Activated naive CD8-positive, alpha-beta T cell (primary cell): ENCODE measurements around the gene ENOX1.

Experiments
- H3K27ac Mint-ChIP-seq: one replicate; pipeline ENCODE4 v1.8.0; 2021; ENCODE audit warnings: mixed read lengths
- H3K27me3 Mint-ChIP-seq: one replicate; pipeline ENCODE4 v1.8.0; 2021; ENCODE audit warnings: mixed read lengths
- H3K36me3 Mint-ChIP-seq: one replicate; pipeline ENCODE4 v1.8.0; 2021; ENCODE audit warnings: mixed read lengths
- H3K4me1 Mint-ChIP-seq: one replicate; pipeline ENCODE4 v1.8.0; 2021; ENCODE audit warnings: low read depth, mixed read lengths
- H3K4me3 Mint-ChIP-seq: one replicate; pipeline ENCODE4 v1.8.0; 2021; ENCODE audit warnings: mild to moderate bottlenecking, mixed read lengths
- H3K9me3 Mint-ChIP-seq: one replicate; pipeline ENCODE4 v1.8.0; 2021; ENCODE audit warnings: low read depth, mixed read lengths

The ENOX1 gene

DNA sequence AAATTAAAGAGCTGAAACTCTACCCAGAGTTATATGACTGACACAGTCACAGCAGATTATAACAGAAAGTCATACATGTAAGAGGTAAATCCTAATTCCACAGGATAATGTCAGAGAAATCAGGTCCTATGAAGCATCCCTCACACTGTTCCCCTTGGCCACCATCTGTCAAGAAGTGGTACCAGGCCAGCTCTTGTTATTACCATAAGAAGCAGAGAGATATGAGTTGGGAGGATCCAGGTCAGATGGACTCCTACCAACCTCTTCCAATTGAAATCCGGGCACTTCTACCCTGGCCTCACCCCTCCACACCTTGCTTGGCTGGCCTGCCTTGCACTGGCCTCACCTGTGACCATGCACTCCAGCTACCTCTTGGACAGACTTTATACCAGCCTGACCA is 410.2 kb downstream of the ENOX1 start:
- peaks cover 7% of the 10 kb centered on the region for H3K4me1 Mint-ChIP-seq
- H3K27ac Mint-ChIP-seq = no peak overlapping the region
- peaks cover 4% of the 10 kb centered on the region for H3K27me3 Mint-ChIP-seq
- H3K9me3 Mint-ChIP-seq = peaks cover 15% of the 10 kb centered on the region
- no peak overlapping the region for H3K4me3 Mint-ChIP-seq
- H3K36me3 Mint-ChIP-seq = no peaks in the 10 kb centered on the region

DNA sequence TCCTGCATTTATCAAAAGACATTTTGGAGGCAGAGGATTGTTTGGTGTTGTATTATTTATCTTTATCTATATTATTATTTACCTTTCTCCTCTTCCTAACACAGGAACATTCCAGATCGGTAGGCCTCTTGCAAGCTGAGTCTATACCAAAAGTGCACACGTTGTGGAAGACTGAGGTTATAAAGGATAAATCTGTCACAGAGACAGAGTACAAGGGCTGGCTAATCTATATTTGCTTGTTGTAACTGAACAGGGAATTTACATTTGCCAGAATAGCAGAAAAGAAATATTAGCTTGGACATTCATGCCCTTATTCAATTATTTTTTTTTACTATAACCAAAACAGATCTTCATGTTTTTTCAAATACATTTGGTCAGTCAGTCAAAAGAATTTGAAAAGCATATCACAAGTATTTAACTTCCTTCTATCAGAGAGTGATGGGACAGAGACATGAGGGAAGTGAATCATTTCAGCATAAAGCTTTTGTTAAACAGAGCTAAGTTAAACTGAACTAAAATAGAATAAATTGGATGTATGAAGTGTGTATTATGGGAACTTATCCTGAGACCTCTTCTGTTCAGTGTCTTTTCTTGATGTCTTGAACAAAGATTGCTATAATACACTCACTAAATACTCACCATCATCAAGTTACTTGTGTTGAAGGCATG is 410.8 kb downstream of the ENOX1 start:
- peaks cover 7% of the 10 kb centered on the region for H3K4me1 Mint-ChIP-seq

DNA sequence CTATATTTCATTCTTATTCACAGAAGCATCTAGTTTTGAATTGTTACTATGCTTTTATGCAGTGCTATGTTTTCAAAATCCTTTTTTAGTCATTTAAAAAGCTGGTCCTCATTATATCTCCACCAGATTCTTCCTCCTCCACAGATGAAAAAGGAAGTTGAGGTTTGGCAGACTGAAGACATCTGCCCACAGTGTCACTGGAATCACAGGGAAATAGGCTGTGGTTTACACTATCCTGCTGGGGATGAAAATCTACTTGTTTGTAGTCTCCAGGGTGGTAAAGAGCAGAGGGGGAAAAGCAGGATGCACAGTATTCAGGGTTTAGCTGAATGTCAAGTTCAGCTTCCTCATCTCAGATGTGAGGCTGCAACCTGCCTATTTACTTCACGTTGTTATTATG is 412.2 kb downstream of the ENOX1 start:
- Mint-ChIP-seq H3K27ac (no peak overlapping the region), H3K36me3 (no peaks in the 10 kb centered on the region), H3K4me1 (peaks cover 8% of the 10 kb centered on the region), H3K27me3 (peaks cover 3% of the 10 kb centered on the region), H3K4me3 (no peak overlapping the region), H3K9me3 (peaks cover 12% of the 10 kb centered on the region)

More for the DNA sequence above, 410.8 kb downstream of the ENOX1 start:
- no peaks in the 10 kb centered on the region for H3K36me3 Mint-ChIP-seq
- H3K27ac Mint-ChIP-seq = no peak overlapping the region
- H3K27me3 Mint-ChIP-seq = peaks cover 4% of the 10 kb centered on the region
- H3K9me3 Mint-ChIP-seq = peaks cover 15% of the 10 kb centered on the region
- no peak overlapping the region for H3K4me3 Mint-ChIP-seq

DNA sequence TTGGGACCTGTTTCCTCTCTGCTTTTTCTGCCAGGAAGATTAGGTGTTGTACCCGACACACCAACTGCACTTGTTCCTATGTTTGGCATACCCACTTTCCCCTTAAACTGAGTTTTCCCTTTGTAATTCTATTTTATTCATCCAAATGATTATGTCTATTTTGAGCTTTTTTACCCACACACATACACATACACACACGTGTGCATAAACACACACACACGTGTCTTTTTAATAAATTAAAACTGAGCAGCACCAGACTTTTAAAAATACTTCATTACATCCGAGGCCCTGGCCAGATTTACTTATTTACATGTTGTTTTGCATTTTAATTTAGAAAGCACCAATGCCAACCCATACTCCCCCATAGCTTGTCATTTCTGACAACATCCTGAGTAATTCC is 413.4 kb downstream of the ENOX1 start:
- no peak overlapping the region for H3K4me3 Mint-ChIP-seq
- H3K27me3 Mint-ChIP-seq = peaks cover 2% of the 10 kb centered on the region
- H3K4me1 Mint-ChIP-seq = peaks cover 18% of the 10 kb centered on the region

DNA sequence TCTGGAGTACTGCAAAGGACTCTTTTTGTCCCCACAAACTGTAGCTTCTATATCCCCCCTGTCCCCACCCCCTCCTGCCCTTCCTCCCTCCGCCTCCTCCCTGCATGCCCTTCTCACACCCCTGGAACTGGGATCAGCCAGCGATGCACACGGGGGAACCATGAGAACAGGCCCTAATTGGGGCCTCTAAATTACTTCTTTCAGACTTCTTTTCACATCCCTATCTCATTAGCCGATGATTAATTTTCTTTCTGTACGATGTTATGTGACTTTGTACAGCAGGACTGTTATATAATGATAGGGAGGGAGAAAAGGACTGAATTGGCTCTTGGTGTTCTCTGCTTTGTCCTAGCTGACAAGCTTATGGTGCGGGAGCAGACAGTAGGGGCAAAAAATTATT is 415.9 kb downstream of the ENOX1 start:
- Mint-ChIP-seq H3K27ac (no peak overlapping the region), H3K36me3 (peaks cover 2% of the 10 kb centered on the region), H3K27me3 (no peaks in the 10 kb centered on the region), H3K9me3 (no peaks in the 10 kb centered on the region), H3K4me3 (no peak overlapping the region), H3K4me1 (peaks cover 31% of the 10 kb centered on the region)

More for the DNA sequence above, 413.4 kb downstream of the ENOX1 start:
- H3K36me3 Mint-ChIP-seq = peaks cover 2% of the 10 kb centered on the region
- H3K9me3 Mint-ChIP-seq = no peaks in the 10 kb centered on the region
- H3K27ac Mint-ChIP-seq = no peak overlapping the region

DNA sequence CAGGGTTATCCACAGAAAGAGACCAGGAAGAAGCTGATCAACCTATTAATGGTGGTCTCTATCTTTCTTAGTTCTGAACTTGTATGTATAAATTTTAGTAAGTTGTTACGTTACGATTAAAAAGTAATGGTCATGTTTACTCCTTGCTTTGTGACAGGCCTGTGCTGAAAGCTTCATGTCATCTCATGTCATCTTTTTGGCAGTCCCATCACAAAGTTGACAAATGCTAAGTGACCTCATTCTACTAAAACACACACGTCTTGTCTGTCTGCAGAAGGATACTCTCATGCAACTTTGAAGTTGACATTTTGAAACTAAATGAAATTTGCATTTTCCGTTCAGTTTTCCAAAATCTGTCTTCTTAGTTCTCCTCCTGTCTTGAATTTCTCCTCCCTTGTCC is 417.5 kb downstream of the ENOX1 start:
- Mint-ChIP-seq H3K9me3 (no peaks in the 10 kb centered on the region), H3K36me3 (peaks cover 2% of the 10 kb centered on the region), H3K27me3 (no peaks in the 10 kb centered on the region), H3K4me3 (no peak overlapping the region), H3K27ac (no peak overlapping the region), H3K4me1 (peaks cover 31% of the 10 kb centered on the region)

DNA sequence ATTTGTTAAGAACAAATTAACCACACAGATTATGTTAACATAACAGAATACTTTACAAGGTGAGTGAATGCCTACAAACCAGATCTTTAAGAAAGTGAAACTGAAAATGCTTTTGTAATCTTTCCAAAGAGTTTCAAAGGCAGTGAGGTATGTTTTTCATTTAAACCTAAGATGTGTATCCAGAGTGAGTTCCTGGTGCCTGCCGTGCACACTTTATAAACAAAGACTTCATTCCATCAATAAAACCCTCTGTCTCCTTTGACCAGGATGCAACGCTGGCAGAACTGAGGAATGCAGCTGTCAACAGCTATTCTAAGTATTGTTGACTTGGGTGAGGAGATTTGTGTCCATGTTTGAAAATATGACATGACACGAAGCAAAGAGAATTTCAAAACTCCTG is 418.8 kb downstream of the ENOX1 start:
- no peaks in the 10 kb centered on the region for H3K9me3 Mint-ChIP-seq
- H3K27ac Mint-ChIP-seq = no peak overlapping the region
- H3K36me3 Mint-ChIP-seq = peaks cover 2% of the 10 kb centered on the region
- no peaks in the 10 kb centered on the region for H3K27me3 Mint-ChIP-seq
- peak overlapping the region; percentile 71 for H3K4me3 Mint-ChIP-seq
- peaks cover 31% of the 10 kb centered on the region for H3K4me1 Mint-ChIP-seq

DNA sequence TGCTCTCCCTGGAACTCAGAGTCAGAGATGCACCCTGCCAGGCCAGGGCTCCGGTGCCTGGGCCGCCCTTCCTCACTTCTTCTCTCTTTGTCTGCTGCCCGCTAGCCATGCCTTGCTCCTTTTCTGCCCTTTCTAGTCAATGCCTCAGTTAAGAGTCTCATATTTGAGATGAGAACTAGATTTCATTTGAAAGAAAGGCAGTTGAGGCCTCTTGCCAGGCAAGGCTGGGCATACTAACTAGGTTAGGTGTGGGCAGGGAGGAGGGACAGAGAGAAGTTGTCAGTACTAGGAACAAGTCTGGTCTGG is 421.8 kb downstream of the ENOX1 start:
- no peak overlapping the region for H3K4me3 Mint-ChIP-seq
- no peak overlapping the region for H3K27ac Mint-ChIP-seq

DNA sequence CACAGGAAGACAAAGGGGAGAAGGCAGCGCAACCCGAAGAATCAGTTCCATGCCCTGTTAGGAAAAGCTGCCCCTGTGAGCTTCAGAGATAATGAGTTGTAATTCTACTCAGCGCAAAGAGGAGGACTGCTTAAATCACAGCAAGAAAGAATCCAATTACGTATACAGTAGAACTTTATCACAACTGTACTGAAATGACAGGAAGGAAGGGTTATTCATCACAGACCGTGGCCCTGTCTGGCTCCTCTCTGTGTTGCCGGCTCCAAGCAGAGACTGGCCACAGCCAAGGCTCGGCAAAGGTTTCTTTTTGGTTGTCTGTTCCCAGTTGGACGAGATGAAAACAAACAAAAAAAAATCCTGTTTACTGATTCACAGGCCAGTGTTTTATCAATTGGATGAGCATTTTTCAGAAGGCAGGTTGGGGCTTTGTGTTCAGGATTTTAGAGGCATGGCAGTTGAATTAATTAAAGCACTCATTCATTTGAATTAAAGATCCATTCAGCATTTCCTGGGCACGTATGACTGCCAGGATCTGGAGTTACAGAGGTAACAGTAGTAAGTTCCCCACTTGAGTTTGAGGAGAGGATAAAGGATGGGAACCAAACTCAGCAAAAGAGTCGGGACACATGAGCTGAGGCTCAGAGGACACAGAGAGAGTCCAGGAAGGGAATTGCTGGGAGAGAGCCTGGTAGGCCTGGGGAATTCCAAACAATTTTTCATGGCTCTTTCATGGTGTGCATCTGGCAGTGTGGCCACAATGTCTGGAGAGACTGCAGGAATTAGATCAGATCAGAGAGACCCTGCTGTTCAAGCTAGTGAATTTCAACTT is 422.3 kb downstream of the ENOX1 start:
- H3K4me3 Mint-ChIP-seq = no peak overlapping the region
- H3K4me1 Mint-ChIP-seq = peaks cover 21% of the 10 kb centered on the region
- no peaks in the 10 kb centered on the region for H3K9me3 Mint-ChIP-seq
- H3K27ac Mint-ChIP-seq = no peak overlapping the region
- peaks cover under 1% of the 10 kb centered on the region for H3K36me3 Mint-ChIP-seq
- no peaks in the 10 kb centered on the region for H3K27me3 Mint-ChIP-seq

More for the DNA sequence above, 421.8 kb downstream of the ENOX1 start:
- Mint-ChIP-seq H3K4me1 (peaks cover 23% of the 10 kb centered on the region), H3K36me3 (peaks cover 2% of the 10 kb centered on the region), H3K9me3 (no peaks in the 10 kb centered on the region), H3K27me3 (no peaks in the 10 kb centered on the region)

DNA sequence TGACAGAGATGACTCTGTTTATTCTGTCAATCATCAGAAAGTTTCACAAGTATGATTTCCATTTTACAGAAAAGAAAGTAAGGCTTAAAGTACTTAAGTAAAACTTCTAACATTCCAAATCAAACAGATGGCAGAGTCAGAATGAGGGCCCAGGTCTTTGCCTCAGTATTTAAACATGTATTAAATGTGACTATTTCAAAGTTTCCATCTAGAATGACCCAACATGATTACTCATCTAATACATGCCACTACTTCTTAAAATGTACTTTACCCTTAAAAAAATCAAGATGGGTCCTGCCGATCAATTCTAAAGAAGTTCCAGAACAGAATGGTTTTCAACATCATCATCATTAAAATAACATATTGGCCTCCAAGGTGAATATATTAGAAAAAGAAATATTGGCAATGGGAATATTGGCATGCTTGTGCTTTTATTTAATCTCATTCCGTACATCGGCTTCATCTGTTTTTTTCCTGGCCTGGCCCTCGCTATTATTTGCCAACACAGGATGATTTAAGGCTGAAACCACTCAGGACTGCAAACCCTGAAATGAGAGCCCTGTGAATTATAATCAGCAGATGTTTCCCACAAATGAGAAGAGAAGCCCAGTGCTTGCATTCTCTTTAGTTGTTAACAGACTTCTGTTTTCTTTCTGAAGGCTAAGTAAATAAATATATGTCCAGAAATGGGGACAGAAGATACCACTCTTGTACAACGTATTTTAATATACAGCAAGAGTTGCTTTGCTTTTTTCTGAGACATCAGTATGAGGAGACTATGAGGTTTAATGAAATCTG is 423.4 kb downstream of the ENOX1 start:
- Mint-ChIP-seq H3K9me3 (no peaks in the 10 kb centered on the region), H3K4me3 (no peak overlapping the region), H3K4me1 (peaks cover 12% of the 10 kb centered on the region)

DNA sequence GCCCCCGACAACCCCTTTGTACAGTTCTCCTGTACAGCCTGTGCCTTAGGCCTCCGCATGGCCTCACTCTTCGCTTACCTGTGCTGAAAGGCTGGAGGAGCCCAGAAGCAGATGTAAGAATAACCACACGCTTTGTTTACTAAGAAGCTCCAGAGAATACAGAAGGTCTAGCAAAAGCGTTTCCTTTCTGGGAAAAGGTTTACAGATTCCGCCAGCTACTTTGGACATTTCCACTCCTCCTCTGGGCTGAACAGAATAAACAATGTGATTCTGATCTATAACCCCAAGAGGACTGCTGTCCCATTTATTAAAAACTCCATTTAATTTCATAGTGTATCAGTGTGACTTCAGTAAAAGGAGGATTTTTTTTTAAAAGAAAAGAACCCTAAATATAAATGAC is 424.2 kb downstream of the ENOX1 start:
- H3K4me3 Mint-ChIP-seq = no peak overlapping the region
- no peaks in the 10 kb centered on the region for H3K9me3 Mint-ChIP-seq
- H3K27ac Mint-ChIP-seq = no peak overlapping the region
- no peaks in the 10 kb centered on the region for H3K36me3 Mint-ChIP-seq
- H3K27me3 Mint-ChIP-seq = no peaks in the 10 kb centered on the region
- H3K4me1 Mint-ChIP-seq = peaks cover 5% of the 10 kb centered on the region

More for the DNA sequence above, 423.4 kb downstream of the ENOX1 start:
- no peaks in the 10 kb centered on the region for H3K27me3 Mint-ChIP-seq
- H3K36me3 Mint-ChIP-seq = no peaks in the 10 kb centered on the region
- H3K27ac Mint-ChIP-seq = no peak overlapping the region

DNA sequence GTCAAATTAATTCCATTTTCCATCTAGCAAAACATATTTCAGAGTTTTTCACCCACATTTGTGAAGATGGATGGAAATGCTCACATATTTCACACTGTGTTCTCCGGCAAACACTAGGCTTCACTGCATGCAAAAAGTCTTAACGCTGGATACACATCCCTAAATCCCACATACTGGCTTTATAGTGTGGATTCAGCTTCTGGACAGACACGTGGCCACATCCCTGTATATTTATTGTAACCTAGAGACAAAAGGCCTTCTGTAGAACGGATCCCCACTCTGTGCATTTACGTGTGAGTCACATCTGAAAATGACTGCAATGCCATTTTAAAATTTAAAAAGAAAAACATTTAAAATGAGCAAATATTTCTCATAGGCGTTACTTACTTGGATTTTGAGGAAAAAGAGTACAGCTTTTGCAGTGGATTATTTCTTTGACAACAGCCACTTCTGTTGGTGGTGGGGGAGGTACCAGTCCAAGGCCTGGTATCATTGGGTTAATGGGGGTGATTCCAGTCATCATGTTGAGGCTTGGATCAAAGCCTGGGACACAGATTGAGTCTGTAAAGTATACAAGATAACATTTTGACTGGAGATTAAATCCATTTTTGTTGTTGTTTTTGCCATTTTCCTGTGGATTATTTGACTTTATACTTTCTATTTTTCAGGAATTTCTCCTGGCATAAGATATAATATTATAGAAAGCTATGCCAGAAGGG is 425.7 kb downstream of the ENOX1 start:
- no peaks in the 10 kb centered on the region for H3K36me3 Mint-ChIP-seq
- H3K4me3 Mint-ChIP-seq = no peak overlapping the region
- peaks cover 2% of the 10 kb centered on the region for H3K4me1 Mint-ChIP-seq
- H3K27ac Mint-ChIP-seq = no peak overlapping the region
- no peaks in the 10 kb centered on the region for H3K27me3 Mint-ChIP-seq
- H3K9me3 Mint-ChIP-seq = no peaks in the 10 kb centered on the region

DNA sequence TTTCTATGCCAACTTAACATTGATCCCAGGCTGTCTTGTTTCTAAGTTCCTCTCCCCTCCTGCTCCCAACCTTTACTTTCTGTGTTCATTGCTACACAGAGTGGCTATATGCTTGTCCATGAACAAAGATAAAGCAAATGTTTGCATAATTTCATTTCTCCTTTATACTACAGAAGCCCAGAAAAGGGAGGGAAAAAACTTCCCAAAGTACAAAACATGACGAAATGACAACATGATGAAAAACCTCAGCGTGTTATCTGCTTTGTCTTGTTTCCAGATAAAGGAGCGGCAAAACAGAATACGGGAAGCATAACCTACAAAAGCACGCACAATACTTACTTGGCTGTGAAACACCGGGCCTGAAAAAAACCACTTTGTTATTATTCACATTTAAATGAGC is 426.6 kb downstream of the ENOX1 start:
- Mint-ChIP-seq H3K4me3 (no peak overlapping the region), H3K27ac (no peak overlapping the region), H3K9me3 (no peaks in the 10 kb centered on the region), H3K4me1 (peaks cover 2% of the 10 kb centered on the region), H3K36me3 (no peaks in the 10 kb centered on the region), H3K27me3 (no peaks in the 10 kb centered on the region)

DNA sequence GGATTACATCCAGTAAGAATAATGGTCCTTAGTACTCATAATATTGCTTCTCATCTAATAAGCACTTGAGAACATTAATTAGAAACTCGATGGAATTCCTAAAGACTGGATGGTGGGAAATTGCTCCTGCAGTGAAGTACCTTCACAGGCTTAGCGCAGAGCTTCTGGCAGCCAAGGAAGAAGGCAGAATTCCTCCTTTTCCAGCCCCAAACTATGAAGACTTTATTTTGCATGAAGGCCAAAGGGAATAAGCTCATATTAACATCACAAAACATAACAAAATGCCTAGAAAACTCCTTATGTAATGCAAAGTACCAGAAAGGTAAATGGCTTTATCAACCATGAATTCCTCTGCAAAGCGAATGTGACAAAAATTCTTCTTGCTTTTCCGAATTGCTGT is 427.2 kb downstream of the ENOX1 start:
- no peaks in the 10 kb centered on the region for H3K27me3 Mint-ChIP-seq
- H3K4me3 Mint-ChIP-seq = no peak overlapping the region
- H3K27ac Mint-ChIP-seq = no peak overlapping the region
- H3K36me3 Mint-ChIP-seq = no peaks in the 10 kb centered on the region
- peaks cover 2% of the 10 kb centered on the region for H3K4me1 Mint-ChIP-seq
- no peaks in the 10 kb centered on the region for H3K9me3 Mint-ChIP-seq

DNA sequence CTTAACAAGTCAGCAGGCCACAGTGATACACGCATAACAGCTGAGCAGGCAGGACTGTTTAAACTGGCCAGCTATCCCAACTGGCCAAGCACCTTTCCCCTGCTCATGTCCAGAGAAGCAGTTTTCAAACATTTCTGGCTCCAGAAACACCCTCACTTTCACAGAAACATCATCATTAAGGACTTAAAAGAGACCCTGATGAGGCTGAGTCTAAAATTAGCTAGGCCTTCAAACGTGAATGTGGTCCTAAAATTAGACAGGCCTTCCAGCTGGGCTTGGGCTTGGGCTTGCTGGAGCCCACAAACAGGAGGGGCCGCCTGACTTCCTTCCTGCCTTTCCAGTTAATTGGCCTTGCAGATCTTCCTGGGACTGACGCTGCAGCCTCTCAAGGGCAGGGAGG is 429.2 kb downstream of the ENOX1 start:
- Mint-ChIP-seq H3K27me3 (no peaks in the 10 kb centered on the region), H3K4me3 (no peak overlapping the region), H3K36me3 (no peaks in the 10 kb centered on the region), H3K27ac (no peak overlapping the region), H3K9me3 (no peaks in the 10 kb centered on the region), H3K4me1 (peaks cover 2% of the 10 kb centered on the region)
